Mesothelial cell of epicardium (in vitro differentiated cells): ENCODE data around the gene DMD. TPM values are rescaled to one million over a fixed set of nuclear protein-coding genes. Genes with fewer than 3 reads are reported as not detected.

Source experiments
- DNase-seq, 2 experiments: peaks; one replicate each; pipeline ENCODE4 v3.0.0; 2021; ENCODE audit warnings: low spot score in 2 of 2; ENCODE audit not compliant: unreplicated experiment in 2 of 2
- H3K27ac Mint-ChIP-seq: 2 replicates; pipeline ENCODE4 v1.8.0; 2021; ENCODE audit warnings: mixed read lengths
- H3K27me3 Mint-ChIP-seq: 2 replicates; pipeline ENCODE4 v1.8.0; 2021; ENCODE audit warnings: low read depth, mixed read lengths
- H3K36me3 Mint-ChIP-seq: 2 replicates; pipeline ENCODE4 v1.8.0; 2021; ENCODE audit warnings: mixed read lengths
- H3K4me1 Mint-ChIP-seq: 2 replicates; pipeline ENCODE4 v1.8.0; 2021; ENCODE audit warnings: mixed read lengths
- H3K4me3 Mint-ChIP-seq: 2 replicates; pipeline ENCODE4 v1.8.0; 2021; ENCODE audit warnings: mild to moderate bottlenecking, moderate library complexity, mixed read lengths
- H3K9me3 Mint-ChIP-seq: 2 replicates; pipeline ENCODE4 v1.8.0; 2021; ENCODE audit warnings: mixed read lengths
- total RNA-seq: library from RNA; stranded (reverse); gene quantifications from 3 replicates; pipeline ENCODE4 v1.2.1, GENCODE V29; 2021
- TF ChIP-seq, protein P1 (sequence below): fragments of 200-600 bp; sonication (generic); IDR thresholded peaks from one replicate; pipeline ENCODE4 v1.5.0; 2021; ENCODE audit warnings: antibody characterized with exemption; ENCODE audit not compliant: unreplicated experiment

DMD gene
- total RNA-seq, 1 donor from 2014 or later = 79.4 TPM

DNA sequence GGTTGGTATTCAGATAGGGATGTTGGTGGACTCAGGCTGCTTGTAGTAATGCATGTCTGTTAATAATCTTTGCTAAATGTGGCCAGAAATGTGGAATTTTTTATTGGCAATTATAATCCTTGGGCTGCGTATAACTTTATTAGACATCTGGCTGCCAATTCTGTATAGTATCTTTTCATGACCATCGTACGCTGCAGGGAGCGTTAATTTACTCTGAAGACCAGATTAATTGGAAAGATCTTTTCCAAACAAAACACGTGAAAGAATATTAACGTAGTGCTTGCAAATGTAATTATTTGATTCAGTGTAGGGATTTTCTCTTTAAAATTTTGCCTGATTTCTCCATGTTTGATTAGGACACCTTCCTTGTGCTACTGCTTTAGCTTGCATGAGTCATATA, 2100.7 kb downstream of the DMD start:
- no peak overlapping the region for H3K27ac Mint-ChIP-seq
- H3K4me1 Mint-ChIP-seq = no peaks in the 10 kb centered on the region
- TF ChIP-seq, protein P1, sequence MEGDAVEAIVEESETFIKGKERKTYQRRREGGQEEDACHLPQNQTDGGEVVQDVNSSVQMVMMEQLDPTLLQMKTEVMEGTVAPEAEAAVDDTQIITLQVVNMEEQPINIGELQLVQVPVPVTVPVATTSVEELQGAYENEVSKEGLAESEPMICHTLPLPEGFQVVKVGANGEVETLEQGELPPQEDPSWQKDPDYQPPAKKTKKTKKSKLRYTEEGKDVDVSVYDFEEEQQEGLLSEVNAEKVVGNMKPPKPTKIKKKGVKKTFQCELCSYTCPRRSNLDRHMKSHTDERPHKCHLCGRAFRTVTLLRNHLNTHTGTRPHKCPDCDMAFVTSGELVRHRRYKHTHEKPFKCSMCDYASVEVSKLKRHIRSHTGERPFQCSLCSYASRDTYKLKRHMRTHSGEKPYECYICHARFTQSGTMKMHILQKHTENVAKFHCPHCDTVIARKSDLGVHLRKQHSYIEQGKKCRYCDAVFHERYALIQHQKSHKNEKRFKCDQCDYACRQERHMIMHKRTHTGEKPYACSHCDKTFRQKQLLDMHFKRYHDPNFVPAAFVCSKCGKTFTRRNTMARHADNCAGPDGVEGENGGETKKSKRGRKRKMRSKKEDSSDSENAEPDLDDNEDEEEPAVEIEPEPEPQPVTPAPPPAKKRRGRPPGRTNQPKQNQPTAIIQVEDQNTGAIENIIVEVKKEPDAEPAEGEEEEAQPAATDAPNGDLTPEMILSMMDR = no peak
- no peak for DNase-seq
- H3K9me3 Mint-ChIP-seq = peaks cover 62% of the 10 kb centered on the region
- no peaks in the 10 kb centered on the region for H3K36me3 Mint-ChIP-seq
- H3K27me3 Mint-ChIP-seq = peaks cover 18% of the 10 kb centered on the region
- no peak overlapping the region for H3K4me3 Mint-ChIP-seq

DNA sequence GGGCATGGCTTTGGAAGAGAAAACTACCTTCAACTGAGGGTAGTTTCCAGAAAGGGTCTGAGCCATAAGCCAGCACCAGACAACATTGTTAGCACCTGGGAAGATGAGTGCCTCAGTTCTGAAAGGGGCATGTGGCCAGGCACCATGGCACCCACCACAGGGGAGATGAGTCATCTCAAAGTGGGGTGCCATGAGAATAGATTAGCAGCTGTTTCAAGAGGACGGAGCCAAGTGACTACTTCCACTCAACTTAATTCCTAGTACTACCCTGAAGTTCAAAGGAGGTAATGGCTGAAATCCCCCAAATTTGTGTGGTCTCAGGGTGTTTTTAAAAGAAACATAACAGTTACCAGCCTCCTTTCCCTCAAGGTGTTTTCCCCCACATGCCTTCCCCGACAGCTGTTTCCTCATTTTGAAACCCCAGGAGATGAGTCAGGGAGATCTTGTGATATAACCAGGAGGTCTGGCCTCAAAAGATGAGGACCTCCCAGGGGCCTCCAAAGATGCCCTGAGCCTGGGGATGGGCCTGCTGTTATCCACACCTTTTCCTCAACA, 2111.7 kb downstream of the DMD start:
- no peak for DNase-seq
- Mint-ChIP-seq H3K36me3 (no peaks in the 10 kb centered on the region), H3K27me3 (no peaks in the 10 kb centered on the region), H3K4me3 (no peak overlapping the region), H3K27ac (no peak overlapping the region), H3K4me1 (no peaks in the 10 kb centered on the region), H3K9me3 (peaks cover 48% of the 10 kb centered on the region)
- TF ChIP-seq, protein P1 = no peak

DNA sequence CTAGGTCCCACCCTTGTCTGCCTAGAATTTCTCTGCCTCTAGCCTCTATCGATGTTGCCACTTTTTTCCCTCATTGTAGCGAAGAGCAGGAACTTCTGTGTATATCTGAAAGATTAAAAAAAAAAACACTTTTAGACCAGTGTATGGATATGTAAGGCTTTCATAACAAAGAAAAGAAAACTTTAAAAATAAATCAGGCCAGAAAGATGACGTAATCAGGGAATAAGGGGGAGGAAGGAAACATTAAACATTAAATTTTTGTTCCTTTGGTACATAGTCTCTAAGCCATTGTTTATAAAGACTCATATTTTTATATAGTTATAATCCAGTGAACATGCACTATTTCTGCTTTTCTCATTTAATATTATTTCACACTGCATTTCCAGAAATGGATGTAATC, 2113.3 kb downstream of the DMD start:
- H3K36me3 Mint-ChIP-seq = no peaks in the 10 kb centered on the region
- peaks cover 2% of the 10 kb centered on the region for H3K4me1 Mint-ChIP-seq
- no peaks in the 10 kb centered on the region for H3K27me3 Mint-ChIP-seq
- DNase-seq = no peak
- TF ChIP-seq, protein P1 = no peak
- peaks cover 50% of the 10 kb centered on the region for H3K9me3 Mint-ChIP-seq
- no peak overlapping the region for H3K4me3 Mint-ChIP-seq
- no peak overlapping the region for H3K27ac Mint-ChIP-seq

DNA sequence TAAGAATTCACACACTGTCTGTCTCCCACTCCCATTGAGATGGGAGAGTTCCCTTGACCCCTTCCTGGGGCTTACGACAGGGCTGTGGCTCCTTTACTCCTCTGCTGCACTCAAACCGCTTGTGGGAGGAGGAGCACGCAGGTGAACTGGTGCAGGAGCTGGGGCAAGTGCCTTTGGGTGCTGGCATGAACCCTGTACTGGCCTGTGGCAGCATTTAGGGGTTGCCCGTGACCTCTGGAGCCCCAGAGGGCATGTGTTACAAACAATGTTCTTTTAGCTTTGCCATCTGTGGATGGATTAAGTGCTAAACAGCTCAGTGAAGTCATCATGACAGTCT, 2117.7 kb downstream of the DMD start:
- no peak overlapping the region for H3K4me3 Mint-ChIP-seq
- peaks cover 2% of the 10 kb centered on the region for H3K4me1 Mint-ChIP-seq
- no peak overlapping the region for H3K27ac Mint-ChIP-seq
- no peaks in the 10 kb centered on the region for H3K27me3 Mint-ChIP-seq
- TF ChIP-seq, protein P1 = no peak
- no peaks in the 10 kb centered on the region for H3K36me3 Mint-ChIP-seq
- peaks cover 48% of the 10 kb centered on the region for H3K9me3 Mint-ChIP-seq
- no peak for DNase-seq

DNA sequence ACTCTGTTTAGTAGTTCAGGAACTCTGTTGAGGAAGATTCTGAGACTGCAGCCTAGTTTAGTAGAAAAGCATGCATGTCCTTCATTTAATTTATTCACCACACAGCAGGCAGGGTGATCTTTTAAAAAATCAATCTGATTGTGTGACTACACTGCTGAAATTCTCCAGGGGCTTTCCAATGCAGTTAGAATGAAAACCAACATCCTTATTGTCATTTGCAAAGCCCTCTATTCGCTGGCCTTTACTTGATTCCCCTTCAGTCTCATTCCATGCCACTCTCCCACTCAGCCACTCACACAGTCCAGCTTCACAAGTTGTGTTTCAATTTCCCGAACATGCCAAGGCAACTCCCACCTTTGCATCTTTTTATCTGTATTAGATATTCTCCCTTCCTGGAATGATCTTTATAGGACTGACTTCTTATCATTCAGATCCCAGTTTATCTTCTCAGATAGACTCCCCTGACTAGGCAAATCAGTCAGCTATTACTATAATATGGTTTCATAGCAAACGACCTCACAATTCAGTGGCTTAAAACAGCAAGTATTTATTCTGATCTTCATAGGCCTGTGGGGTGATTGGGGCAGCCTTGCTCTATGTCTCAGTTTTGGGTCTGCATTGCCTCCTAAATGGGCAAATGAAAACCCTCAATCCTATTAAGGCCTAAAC, 2118.2 kb downstream of the DMD start:
- peaks cover 49% of the 10 kb centered on the region for H3K9me3 Mint-ChIP-seq
- no peak overlapping the region for H3K4me3 Mint-ChIP-seq
- no peak overlapping the region for H3K27ac Mint-ChIP-seq
- TF ChIP-seq, protein P1 = no peak
- peaks cover 2% of the 10 kb centered on the region for H3K4me1 Mint-ChIP-seq
- H3K27me3 Mint-ChIP-seq = no peaks in the 10 kb centered on the region
- DNase-seq = no peak
- H3K36me3 Mint-ChIP-seq = no peaks in the 10 kb centered on the region
